H1 (cell line): ENCODE data around the gene SV2A. TPM values are rescaled to one million over a fixed set of nuclear protein-coding genes. Genes with fewer than 3 reads are reported as not detected.

Experiments used
- KDM4A ChIP-seq: IDR thresholded peaks from one replicate; pipeline ENCODE4 v1.7.1; 2012; ENCODE audit warnings: low read depth, mild to moderate bottlenecking, moderate library complexity, low read length, inconsistent platforms; ENCODE audit not compliant: severe bottlenecking
- POLR2A ChIP-seq, 2 experiments: IDR thresholded peaks; 1 replicate in 1 of 2; 2 replicates in 1 of 2; pipeline ENCODE4 v1.6.1; 2011; ENCODE audit warnings: low read depth in 2 of 2, low read length in 2 of 2, mild to moderate bottlenecking in 2 of 2; ENCODE audit errors: control extremely low read depth in 1 of 2
- SP4 ChIP-seq: IDR thresholded peaks from 2 replicates; pipeline ENCODE4 v1.6.1; 2012; ENCODE audit warnings: low read length, inconsistent platforms
- polyA plus RNA-seq, 7 experiments: library from polyadenylated mRNA; depleted of rRNA in 3 of 7; stranded (reverse) in 5 of 7; unstranded in 2 of 7; fragments of >200 nt in 5 of 7; fragments of 200-250 nt in 2 of 7; gene quantifications; 1 replicate in 5 of 7; 2 replicates in 1 of 7; 4 replicates in 1 of 7; pipeline versions ENCODE4 v1.2.1 to v1.2.3, GENCODE V29; 2011 to 2013; ENCODE audit warnings: missing spikeins in 2 of 7, mixed read lengths in 2 of 7
- total RNA-seq: library from RNA; stranded (reverse); fragmentation: NEBNext Ultra II Directional; extraction: Animal tissue kit (Norgen Biotek cat#: 25700); gene quantifications from 2 replicates; pipeline ENCODE4 v1.2.1, GENCODE V29; 2021
- TF ChIP-seq, protein P1 (sequence below): fragments of 300-600 bp; sonication (generic); IDR thresholded peaks from 2 replicates; pipeline ENCODE4 v1.7.1; 2012; ENCODE audit warnings: low read length, moderate library complexity, mild to moderate bottlenecking, inconsistent platforms; ENCODE audit not compliant: insufficient replicate concordance
- TF ChIP-seq, protein P2 (sequence below): IDR thresholded peaks from 2 replicates; pipeline ENCODE4 v1.6.1; 2012; ENCODE audit warnings: low read length, inconsistent platforms

SV2A gene
- total and polyA plus RNA-seq, 2 of the 8 experiments (the other 6 are each of a cell fraction or from before 2014, with no cell fraction given): 41.8 to 51.8 TPM

DNA sequence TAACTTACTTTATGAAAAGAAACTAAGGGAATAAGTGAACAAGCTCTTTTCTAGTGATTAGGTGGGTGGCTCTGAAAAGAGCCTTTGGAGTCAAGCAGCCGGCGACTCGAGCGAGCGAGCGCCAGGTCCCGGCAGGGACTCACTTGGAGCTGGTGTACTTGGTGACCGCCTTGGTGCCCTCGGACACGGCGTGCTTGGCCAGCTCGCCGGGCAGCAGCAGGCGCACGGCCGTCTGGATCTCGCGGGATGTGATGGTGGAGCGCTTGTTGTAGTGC is 31.6 kb downstream of the SV2A start (continued):
- TF ChIP-seq, protein P1, sequence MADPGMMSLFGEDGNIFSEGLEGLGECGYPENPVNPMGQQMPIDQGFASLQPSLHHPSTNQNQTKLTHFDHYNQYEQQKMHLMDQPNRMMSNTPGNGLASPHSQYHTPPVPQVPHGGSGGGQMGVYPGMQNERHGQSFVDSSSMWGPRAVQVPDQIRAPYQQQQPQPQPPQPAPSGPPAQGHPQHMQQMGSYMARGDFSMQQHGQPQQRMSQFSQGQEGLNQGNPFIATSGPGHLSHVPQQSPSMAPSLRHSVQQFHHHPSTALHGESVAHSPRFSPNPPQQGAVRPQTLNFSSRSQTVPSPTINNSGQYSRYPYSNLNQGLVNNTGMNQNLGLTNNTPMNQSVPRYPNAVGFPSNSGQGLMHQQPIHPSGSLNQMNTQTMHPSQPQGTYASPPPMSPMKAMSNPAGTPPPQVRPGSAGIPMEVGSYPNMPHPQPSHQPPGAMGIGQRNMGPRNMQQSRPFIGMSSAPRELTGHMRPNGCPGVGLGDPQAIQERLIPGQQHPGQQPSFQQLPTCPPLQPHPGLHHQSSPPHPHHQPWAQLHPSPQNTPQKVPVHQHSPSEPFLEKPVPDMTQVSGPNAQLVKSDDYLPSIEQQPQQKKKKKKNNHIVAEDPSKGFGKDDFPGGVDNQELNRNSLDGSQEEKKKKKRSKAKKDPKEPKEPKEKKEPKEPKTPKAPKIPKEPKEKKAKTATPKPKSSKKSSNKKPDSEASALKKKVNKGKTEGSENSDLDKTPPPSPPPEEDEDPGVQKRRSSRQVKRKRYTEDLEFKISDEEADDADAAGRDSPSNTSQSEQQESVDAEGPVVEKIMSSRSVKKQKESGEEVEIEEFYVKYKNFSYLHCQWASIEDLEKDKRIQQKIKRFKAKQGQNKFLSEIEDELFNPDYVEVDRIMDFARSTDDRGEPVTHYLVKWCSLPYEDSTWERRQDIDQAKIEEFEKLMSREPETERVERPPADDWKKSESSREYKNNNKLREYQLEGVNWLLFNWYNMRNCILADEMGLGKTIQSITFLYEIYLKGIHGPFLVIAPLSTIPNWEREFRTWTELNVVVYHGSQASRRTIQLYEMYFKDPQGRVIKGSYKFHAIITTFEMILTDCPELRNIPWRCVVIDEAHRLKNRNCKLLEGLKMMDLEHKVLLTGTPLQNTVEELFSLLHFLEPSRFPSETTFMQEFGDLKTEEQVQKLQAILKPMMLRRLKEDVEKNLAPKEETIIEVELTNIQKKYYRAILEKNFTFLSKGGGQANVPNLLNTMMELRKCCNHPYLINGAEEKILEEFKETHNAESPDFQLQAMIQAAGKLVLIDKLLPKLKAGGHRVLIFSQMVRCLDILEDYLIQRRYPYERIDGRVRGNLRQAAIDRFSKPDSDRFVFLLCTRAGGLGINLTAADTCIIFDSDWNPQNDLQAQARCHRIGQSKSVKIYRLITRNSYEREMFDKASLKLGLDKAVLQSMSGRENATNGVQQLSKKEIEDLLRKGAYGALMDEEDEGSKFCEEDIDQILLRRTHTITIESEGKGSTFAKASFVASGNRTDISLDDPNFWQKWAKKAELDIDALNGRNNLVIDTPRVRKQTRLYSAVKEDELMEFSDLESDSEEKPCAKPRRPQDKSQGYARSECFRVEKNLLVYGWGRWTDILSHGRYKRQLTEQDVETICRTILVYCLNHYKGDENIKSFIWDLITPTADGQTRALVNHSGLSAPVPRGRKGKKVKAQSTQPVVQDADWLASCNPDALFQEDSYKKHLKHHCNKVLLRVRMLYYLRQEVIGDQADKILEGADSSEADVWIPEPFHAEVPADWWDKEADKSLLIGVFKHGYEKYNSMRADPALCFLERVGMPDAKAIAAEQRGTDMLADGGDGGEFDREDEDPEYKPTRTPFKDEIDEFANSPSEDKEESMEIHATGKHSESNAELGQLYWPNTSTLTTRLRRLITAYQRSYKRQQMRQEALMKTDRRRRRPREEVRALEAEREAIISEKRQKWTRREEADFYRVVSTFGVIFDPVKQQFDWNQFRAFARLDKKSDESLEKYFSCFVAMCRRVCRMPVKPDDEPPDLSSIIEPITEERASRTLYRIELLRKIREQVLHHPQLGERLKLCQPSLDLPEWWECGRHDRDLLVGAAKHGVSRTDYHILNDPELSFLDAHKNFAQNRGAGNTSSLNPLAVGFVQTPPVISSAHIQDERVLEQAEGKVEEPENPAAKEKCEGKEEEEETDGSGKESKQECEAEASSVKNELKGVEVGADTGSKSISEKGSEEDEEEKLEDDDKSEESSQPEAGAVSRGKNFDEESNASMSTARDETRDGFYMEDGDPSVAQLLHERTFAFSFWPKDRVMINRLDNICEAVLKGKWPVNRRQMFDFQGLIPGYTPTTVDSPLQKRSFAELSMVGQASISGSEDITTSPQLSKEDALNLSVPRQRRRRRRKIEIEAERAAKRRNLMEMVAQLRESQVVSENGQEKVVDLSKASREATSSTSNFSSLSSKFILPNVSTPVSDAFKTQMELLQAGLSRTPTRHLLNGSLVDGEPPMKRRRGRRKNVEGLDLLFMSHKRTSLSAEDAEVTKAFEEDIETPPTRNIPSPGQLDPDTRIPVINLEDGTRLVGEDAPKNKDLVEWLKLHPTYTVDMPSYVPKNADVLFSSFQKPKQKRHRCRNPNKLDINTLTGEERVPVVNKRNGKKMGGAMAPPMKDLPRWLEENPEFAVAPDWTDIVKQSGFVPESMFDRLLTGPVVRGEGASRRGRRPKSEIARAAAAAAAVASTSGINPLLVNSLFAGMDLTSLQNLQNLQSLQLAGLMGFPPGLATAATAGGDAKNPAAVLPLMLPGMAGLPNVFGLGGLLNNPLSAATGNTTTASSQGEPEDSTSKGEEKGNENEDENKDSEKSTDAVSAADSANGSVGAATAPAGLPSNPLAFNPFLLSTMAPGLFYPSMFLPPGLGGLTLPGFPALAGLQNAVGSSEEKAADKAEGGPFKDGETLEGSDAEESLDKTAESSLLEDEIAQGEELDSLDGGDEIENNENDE: peak; percentile 15
- TF ChIP-seq POLR2A (IDR thresholded peaks at IDR 0.05; ENCODE audit: control extremely low read depth in 1 of 2, low read depth in 2 of 2, low read length in 2 of 2) (peak in 1 of 2 experiments; percentile 71; a peak in 1 of 3 replicates), KDM4A (peak; percentile 23), SP4 (0 out of 2 replicates have a peak, but pooled peaks have one; percentile 6)
- TF ChIP-seq, protein P2, sequence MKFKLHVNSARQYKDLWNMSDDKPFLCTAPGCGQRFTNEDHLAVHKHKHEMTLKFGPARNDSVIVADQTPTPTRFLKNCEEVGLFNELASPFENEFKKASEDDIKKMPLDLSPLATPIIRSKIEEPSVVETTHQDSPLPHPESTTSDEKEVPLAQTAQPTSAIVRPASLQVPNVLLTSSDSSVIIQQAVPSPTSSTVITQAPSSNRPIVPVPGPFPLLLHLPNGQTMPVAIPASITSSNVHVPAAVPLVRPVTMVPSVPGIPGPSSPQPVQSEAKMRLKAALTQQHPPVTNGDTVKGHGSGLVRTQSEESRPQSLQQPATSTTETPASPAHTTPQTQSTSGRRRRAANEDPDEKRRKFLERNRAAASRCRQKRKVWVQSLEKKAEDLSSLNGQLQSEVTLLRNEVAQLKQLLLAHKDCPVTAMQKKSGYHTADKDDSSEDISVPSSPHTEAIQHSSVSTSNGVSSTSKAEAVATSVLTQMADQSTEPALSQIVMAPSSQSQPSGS: peak; percentile 76; the same call in 1 of the 2 replicates
